HG03139 (cell line): ENCODE measurements around the gene DIPK1A.
"Not testable (repeated sequence)": the region's sequence is repeated elsewhere in the genome, so short reads cannot be mapped to it uniquely, and the experiment has no call there.

Source experiments
- ATAC-seq: cut with Tn5 transposase; IDR thresholded peaks from one replicate; pipeline ENCODE4 v1.9.1; 2021; ENCODE audit not compliant: unreplicated experiment

The DIPK1A gene

DNA sequence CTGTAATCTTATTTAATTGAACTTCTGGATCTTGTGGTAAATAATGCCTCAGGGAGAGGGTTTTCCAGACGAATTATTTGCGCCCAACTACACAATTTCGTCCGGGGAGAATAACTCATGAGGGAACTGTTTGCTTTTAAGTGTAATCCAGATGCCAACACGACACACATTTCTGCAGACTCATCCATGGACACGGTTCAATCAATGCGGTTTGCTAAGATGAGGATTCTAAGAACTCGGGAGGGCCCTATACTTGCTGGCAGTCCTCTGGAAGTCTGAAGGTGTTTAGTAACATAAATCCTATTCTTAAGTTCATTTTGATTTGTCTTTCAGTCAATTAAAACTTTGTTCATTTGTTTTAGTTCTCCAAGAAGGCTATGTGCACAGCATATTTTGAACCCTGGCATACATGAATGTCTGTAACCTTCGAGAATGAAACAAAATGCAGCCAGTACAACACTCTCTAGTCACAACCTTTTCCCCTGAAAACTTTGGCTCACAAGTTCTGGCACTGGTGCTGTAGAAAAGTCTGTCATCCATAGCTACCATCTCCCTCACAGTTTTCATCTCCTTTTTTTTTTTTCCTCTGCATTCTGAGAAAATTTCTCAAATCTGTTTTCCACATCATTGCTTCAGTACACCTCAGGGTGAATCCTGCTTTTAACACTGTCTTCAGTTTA lies 38.8 kb downstream of the DIPK1A start:
- ATAC-seq = no peak

DNA sequence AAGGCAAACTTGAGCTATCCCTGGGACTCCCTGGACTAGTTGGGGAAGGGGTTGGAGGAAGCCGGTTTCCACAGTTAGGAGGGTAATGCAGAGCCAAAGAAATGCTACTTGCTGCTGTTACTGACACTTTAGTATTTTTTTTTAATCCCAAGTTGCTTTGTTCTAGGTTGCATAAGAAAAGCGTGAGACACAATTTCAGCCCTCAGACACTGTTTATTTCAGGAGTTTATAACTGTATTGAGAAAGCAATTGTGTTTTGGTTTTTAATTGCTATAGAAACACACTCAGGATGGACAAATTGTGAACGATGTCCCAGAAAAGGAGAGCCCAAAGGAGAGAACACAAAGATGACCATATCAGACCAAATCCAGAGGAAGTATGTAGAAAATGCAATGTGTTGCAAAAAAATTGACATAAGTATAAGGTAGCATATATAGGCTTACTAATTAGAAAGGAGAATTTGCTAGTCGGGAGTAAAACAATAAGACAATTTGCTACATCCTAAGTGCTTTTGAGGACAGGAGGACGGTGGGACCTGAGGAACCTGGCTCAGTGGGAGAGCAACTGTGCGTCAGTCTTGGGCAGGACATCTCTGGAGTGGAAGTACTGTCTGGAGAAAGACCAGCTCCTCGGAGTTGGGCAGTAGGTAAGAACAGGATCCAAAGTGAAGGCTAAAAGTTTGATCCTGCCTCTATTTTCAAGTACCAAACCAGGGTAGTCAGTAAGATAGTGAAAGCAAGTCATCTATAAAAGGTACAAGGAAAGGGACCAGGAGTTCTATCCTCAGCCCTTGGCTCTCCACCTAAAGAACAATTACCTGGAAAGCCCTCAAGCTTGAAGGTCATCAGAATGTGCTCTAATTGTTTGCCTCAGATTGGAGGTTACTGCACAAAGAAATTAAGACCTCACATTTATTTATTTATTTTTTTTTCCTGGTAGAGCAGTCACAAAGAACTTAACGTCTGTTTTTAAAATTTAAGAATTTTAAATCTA lies 39.9 kb downstream of the DIPK1A start:
- ATAC-seq = no peak

DNA sequence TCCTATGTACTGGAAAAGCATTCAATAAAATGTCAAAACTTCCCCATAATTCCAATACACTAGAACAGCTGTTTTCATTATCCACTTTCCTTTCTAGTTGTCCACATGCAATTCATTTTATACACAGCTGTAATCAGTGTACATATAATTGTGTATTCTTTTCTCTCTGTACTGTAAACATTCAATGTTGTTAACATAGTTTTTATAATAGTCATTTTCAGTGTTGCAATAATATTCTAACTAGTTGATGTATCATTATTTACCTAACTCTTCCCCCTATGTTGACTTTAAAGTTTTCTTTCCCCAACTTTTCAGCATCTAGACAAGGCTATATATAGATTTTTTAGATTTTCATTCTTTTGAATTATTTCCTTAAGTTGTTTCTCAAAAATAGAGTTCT lies 44.4 kb downstream of the DIPK1A start:
- ATAC-seq = no peak

DNA sequence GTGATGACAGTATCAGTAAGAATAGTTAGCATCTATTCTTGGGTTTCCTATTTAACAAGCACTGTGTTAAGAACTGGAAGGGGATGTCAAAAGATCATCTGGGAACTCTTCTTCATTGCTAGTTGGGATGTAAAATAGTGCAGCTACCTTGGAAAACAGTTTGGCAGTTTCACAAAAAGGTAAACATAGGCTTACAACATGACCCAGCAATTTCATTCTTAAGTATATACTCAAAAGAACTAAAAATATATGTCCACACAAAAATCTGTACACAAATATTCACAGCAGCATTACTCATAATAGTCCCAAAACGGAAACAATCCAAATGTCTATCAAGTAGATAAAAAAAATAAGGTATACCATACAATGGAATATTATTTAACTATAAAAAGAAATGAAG lies 45.7 kb downstream of the DIPK1A start:
- ATAC-seq = no peak

DNA sequence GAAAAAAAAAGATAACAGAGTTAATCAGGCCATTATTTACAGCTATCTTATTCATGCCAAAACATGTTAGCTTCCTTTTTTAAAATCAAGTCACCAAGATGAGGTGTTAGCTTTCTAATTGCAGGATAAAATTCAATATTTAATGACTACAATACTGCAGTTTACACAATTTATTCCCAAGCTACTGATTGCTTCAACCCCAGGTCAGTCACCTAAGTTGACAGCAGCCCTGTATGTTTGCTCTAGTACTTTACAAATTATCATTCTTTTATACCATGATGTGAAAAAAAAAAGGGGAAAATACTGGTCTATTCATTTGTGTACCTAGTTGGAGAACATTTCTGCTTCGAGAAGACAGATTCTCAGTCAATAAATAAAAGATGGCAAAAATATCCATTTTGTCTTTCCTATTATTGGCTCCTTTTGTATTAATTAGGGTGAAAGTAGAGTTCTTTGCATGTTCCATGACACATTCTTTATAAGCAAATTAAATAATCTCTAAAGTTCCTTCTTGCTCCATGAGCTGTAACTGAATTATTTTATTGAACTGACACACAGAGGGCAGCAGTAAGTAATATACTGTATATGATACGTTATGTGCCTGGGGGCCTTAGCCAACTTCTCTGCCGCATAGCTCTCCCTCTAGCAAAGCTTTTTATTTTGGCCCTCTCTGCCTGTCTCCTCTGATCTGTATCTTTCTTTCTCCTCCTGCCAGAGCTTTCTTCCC lies 48.0 kb downstream of the DIPK1A start:
- no peak for ATAC-seq

DNA sequence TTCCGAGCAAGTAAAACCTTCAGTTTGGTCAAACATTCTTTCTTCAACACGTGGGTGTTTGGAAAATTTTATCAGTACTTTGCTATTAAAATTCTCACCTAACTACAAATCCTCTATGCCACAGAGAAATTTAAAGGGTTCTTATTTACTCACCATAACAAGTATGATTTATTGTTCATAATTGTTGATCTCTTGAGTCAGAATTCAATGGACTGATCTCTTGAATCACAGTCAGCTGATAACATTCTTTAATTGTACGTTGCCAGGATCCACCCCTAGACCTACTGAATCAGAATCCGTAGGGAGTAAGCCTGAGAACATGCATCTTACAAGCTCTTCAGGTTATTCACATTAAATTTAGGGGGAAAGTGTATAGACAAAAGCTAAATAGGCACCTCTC lies 51.2 kb downstream of the DIPK1A start:
- no peak for ATAC-seq

DNA sequence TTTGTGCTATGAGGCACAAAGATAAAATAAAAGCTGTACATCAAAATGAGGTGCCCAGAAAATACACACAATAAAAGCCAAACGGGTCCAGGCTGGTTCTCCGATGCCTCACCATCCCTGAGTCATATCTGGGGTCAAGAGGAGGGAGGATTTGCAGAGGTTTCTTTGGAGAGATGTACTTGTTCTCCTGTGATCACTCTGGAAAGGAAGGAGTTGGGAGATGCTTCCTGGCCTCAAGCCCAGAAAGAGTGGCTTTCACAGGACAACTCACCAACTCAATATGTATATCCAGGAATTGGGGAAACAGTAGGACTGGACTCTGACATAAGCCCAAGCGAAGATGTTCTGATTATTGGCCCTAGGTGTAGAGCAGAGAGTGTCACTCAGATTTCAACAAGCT lies 51.9 kb downstream of the DIPK1A start:
- no peak for ATAC-seq

DNA sequence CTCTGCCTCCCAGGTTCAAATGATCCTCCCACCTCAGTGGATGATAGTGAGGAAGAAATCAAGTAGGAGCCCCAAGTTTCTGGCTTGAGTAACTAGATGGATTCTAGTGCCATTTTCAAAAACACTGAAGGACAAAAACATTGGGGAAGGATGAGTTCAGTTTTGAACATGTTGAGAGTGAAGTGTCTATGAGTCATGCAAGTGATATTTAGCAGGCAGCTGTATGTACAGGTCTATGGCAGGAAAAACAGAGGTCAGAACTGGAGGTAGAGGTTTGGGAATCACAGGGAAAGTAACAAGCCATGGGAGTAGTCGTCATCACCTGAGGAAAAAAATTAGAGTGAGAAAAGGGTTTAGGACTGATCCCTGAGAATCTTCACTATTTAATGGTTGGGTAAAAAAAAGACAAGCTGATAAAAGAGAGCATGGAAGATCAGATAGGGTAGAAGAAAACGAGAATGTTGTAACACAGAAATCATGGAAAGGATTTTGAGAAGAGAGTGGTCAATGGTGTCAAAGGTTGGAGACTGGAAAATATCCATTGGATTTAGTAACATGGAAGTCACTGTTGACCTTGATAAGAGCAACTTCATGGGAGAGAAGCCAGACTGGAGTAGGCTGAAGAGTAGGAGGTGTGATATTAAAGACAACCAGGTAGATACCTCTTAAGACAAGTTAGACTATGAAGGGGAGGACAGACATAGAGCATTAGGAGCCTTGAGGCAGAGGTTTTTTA lies 53.1 kb downstream of the DIPK1A start:
- no peak for ATAC-seq

DNA sequence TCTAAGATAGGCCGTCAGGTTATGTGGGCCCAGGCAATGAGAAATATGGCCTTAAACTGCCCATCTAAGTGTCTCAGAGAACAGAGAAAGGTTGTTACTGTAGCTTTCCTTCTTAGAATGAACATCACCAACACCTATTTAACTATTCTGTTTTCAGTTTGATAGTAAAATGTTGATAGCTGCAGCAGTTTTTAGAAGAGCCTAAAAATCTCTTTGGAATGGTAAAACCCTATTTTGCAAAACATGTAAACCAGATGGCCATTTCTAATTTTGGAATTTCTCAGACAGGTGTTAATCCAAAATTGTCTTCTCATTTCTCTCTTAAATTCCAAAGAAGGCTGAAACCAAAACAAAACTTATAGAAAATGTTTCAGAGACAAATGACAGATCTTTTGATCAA lies 57.5 kb downstream of the DIPK1A start:
- no peak for ATAC-seq

DNA sequence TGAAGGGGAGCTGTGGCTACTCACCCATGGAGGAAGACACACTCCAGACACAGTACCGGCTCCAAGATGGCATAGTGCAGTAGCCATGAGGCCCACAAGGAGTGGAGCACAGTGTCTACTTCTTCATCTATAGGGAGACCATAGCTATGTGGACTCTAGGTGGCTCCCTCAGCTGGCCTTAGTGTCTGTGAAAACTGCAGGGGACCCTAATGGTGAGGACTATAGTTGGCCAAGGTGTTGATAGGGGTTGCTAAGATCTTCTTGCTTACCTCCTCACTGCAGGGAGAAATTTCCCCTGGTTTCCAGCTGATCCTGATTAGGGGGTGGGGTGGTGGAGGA lies 58.9 kb downstream of the DIPK1A start:
- no peak for ATAC-seq

DNA sequence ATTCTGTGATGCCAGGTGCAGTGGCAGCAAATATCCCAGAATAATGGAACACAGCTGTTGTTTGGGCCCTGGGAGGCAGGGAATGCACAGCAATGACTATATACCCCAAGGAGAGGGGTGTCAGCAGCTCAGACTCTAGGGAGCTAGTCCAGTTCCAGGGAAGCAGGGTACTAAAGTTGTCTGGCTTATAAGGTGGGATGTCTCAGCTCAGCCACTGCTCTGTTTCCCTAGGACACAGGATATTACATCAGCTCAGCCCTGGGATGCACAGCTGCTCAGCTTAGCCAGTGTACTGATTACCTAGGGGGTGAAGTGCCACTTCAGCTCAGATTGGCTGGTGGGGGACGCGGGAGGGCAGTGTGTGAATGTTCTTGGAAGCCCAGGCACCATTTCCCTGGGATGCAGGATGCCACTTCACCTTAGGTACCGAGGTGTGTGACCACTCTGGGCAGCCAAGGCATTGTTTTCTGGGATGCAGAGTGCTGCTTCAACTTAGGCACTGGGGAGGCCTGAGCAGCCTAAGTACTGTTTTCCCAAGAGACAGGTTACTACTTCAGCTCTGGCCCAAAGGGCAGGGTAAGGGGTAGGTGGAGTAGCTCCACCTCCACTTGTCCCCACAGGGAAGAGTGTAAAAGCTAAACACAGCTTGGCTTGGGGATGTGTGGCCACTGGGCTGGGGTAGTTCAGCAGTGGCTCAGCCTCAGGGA lies 59.4 kb downstream of the DIPK1A start:
- no peak for ATAC-seq

DNA sequence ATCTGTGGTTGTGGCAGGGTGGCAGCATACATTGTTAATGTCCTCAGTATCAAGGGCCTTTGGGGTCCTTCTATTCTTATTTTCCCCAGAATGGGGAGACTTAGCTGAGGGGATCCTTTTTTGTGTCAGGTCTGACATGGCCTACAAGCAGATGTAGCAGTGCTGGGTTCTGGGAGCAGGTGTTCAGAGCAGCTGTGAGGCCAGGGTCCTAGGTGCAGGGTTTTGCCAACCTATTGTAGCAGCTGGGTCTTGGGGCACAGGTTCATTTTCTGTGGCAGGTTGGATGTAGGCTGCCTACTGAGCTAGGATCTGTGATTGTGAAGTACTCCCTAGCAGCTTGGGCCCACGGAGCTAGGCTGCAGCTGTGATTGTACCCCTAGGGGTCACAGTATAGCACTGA lies 60.1 kb downstream of the DIPK1A start:
- ATAC-seq = no peak

DNA sequence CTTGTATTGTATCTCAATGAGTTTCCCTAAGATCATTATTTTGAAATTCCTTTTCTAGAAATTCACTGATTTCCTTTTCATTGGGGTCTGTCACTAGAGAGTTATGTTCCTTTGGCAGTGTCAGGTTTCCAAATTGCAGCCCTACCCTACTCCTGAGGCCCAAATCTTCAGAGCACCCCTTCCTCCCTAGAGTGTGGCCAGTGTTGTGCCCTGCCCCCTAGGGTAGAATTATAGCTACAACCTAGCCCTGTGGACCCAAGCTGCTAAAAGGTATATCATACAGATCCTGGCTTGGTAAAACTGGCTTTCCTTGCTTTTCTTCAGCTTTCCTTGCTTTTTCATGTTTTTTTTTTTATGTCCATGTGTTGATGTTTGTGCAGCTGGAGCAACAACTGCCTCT lies 60.7 kb downstream of the DIPK1A start:
- ATAC-seq = no peak

DNA sequence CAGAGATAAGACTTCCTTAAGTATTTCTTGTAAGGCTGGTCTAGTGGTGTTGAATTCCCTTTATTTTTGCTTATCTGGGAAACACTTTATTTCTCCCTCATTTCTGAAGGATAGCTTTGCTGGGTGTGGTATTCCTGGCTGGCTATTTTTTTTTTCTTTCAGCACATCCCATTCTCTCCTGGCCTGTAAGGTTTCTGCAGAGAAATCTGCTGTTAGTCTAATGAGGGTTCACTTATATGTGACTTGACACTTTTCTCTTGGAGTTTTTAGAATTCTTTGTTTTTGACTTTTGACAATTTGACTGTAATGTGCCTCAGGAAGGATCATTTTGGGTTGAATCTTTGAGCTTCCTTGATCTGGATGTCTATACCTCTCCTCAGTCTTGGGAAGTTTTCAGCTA lies 61.5 kb downstream of the DIPK1A start:
- ATAC-seq = no peak

DNA sequence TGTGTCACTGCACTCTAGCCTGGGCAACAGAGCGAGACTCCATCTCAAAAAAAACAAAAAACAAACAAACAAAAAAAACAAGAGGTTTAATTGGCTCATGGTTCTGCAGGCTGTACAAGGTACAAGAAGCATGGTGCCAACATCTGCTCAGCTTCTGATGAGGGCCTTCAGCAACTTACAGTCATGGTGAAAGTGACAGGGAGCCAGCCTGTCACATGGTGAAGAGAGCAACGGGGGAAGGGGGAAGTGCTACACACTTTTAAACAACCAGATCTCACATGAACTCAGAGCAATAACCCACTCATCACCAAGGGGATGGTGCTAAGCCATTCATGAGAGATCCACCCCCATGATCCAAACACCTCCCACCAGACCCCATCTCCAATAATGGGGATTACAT lies 63.2 kb downstream of the DIPK1A start:
- not testable (repeated sequence) for ATAC-seq

DNA sequence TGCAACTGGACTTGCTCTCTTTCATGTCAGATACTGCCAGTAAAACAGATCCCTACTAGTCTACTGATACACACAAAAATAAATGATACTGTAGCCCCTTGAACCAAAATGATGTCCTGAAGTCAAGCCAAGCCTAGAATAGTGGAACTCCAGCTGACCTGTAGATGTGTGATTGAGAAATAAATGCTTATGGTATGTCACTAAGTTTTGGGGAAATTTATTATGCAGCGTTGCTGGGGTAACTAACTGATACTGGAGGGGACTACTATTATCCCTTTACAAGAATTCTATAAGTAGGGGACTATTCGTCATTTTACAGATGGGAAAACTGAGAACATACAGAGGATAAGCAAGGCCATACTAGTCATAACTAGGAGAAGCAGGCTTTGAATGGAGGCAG lies 73.8 kb downstream of the DIPK1A start:
- no peak for ATAC-seq

DNA sequence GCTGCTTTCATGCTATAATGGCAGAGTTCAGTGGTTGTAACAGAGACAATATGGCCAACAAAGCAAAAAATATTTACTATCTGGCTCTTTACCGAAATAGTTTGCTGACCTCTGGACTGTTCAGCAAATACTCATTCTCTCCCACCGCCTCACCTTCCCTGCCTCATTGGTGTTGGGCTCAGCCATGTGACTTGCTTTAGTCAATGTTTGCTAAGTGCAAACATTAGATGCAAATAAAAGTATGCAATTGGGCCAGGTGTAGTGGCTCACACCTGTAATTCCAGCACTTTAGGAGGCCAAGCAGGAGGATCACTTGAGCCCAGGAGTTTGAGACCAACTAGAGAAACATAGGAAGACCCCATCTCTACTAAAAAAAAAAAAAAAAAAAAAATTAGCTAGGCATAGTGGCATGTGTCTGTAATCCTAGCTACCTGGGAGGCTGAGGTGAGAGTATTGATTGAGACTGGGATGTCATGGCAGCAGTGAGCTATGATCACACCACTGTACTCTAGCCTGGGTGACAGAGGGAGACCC lies 74.3 kb downstream of the DIPK1A start:
- ATAC-seq = no peak

DNA sequence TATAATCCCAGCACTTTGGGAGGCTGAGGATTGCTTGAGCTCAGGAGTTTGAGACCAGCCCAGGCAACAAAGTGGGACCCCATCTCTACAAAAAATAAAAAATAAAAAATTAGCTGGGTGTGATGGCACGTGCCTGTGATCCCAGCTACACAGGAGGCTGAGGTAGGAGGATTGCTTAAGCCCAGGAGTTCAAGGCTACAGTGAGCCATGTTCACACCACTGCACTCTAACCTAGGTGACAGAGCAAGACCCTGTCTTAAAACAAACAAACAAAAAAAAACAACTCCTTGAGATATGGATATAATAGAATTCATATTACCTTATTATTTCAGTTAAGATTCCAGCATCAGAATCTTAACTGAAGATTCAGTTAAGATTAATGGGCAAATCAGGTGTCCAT lies 77.1 kb downstream of the DIPK1A start:
- ATAC-seq = no peak

DNA sequence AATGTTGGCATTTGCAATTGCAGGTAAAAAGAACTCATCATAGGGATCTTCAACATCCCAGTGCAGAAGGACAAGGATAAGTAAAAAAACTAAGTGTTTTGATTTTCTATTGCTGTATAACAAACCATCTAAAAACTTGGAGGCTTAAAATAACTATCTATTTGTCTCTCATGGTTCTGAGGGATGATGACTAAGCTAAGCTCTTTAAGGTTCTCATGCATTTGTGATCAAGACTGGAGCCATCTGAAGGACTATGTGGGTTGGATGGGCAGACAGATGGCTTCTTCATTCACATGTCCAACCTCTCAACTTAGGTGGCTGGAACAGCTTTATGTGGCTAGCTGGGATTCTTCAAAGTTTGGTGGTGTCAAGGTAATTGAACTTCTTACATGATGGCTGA lies 78.0 kb downstream of the DIPK1A start:
- no peak for ATAC-seq

DNA sequence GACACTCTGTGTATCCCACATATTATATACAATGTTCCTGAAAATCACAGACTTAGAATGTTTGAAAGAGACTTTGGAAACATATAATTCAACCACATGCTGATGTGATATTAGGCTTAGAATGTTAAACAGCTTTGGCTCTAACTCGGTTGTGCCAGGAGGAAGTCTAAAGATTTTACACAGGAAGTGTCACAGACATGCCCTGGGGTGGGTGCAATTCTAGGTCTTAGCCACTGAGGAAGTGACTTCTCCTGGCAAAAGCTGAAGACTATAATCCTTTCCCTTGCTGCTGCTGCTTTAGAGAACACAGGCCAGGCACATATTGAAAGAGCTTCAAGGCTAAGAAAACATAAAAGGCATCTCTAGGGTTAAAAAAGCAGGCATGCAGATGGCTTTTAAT lies 78.4 kb downstream of the DIPK1A start:
- ATAC-seq = no peak
